ENCODE results near the gene ITGA3.

Gene ITGA3

DNA sequence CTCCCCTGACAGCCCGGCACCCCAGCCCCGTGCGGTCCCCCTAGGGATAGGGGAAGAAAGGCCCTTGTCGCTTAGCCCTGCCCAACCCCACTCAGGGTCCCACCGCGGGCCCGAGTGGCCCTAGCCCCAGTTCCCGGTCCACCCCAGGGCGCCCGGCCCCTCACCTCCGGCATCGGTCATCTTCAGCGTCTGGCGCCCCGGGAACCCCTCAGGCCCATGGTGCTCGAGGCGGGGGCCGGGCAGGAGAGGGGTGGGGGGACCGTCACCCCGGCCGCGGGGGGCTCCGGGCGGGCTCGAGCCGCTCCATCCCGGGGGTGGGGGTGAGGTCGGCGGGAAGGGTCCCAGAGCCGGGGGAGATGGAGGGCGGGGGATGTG, 73.4 kb downstream of the ITGA3 start:
- DNase-seq (ENCODE audit: low spot score), result no peak

DNA sequence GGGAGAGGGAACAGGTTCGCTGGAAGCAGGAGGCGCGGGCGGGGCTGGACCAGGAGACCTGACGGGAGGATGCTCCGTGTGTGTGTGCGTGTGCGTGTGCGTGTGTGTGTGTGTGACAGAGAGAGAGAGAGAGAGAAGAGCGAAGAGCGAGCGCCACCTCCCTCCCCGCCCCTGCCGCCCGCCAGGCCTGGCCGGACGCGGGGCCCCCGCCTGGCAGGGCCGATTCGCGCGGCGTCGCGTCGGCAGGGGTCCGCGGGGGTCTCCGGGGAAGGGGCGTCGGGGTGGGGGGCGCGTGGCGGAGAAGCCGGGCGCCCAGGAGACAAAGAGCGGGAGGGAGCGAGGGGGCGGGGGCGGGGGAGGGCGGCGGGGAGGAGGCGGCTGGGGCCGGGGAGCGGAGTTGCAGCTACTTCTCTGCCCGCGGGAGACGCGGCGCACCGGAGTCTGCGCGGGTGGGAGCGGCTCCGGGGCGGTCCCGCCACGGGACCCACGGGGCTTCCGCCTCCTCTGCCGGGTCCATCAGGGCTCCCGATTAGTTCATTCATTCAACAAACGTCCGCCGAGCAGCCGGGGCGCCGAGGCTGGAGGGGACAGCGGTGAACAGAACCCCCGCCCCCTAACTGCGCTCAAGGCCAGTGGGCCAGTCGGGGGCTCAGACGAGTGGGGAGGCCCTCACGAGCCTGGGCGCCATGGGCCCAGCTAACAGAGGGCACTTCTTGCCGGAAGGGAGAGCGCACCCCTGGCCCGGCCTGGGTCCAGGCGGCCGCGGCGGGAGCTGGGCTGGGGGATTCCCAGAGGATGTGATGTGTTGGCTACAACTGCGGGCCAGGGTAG, 74.0 kb downstream of the ITGA3 start, which contains the start of gene SAMD14:
Gene SAMD14, minus strand, starts transcription at position 433 of the 831 bp plus-strand sequence. CDS start 5,201 bp downstream, outside the sequence.
- DNase-seq (ENCODE audit: low spot score), result peak; percentile 85

DNA sequence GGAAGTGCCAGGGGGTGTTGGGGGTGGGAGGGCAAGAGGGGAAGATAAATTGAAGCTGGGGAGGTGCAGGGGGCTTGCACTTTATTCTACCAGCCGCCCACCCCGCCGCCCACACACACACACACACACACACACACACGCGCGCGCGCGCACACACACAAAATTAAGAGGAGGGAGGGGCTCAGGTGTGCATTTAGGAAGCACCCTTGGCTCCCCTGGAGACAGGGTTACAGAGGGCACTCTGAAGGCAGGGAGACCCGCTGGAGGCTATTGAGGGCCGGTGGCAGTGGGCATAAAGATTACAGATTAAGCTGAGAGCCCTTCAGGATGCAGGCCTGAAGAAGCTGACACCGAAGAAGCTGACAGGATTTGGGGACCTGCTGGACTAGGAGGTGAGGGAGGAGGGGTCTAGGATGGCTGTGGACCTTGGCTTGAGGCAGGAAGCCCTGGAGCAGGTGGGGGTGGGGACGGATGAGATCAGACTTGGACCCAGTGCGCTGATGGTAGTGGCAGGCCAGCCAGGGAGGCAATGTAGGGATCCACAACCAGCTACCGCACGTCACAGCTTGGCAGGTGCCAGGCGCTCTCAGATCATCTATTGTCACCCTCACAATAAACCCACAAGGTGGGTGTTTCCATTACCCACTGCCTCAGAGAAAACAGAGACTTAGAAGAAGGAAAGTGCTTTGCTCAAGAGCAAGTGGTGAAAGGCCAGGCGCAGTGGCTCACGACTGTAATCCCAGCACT, 74.8 kb downstream of the ITGA3 start:
- DNase-seq (ENCODE audit: low spot score), result no peak

DNA sequence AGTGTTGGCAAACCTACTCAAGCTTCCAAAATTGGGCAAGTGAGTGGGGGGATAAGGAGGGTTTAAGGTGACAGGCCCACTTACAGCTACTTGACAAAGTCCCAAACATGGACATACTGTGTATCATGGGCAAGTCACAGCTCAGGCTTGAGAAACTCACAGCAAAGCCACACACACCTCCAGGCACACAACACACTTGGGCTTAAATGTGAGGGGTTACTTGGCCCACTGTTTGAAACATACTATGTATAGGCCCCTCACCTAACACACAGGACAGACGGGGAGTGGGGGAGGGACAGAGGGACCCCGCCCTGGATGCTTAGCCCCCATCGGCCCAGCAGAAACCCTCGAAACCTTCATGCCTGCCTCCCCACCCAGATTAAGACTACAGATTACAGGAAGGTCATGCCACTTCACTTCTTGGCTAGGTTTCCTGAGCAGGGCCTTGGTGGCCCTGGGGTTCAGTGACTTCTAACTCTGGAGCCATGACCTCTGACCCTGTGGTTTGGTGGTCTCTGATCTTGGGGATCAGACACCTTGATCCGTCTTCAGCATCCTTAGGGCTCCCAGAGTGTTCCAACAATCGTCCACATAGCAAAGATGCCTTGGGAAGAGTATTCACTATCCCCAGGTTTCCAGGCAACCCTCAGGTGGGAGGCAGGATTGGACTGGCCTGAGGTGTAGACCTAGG, 76.3 kb downstream of the ITGA3 start:
- no peak for DNase-seq (ENCODE audit: low spot score)

DNA sequence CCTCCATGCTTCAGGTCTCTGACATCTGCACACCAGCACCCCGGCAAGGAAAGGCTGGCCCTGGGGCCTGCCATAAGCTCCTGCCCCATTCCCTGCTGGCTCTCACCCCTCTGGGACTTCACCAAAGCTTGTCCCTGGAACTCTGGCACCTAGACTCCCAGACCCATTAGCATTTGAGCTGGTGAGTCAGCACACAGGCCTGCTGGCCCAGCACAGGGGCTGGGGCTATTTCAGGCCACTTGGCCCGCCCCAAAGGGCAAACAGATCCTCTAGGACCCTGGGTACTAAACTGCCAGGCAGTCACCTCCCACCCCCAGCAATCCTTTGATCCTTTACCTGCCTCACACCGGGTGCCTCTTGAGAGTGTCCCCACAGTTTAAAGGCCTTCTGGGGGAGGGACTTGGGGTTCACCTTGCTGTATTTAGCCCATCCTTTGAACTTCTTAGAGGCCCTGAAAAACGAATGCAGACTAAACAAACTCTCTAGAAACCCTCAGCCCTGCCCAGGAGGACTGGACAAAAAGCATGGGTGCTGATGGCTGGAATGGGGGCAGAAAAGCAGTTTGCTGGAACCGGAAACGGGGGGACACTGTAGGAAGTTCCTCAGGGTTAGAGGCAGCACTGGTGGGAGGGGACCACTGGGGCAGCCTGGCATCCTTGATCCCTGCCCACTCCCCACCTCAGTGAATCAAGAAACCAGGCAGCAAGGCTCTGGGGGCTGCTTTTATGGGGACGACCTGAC, 77.3 kb downstream of the ITGA3 start:
- DNase-seq (ENCODE audit: low spot score), result peak; percentile 74

DNA sequence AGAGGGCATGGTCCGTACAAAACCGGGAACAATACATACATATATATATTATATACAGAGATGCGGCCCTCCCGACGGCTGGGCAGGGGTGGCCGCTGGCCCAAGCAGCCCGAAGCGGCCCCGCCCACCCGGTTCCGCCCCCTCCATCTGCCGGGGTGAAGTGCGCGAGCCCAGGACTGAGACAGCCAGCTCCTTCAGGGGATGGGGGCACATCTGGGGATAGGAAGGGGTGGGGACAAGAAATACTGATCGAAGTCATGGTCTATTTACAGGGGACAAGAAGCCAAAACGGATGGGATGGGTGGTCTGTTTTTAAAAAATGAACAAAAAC, 77.8 kb downstream of the ITGA3 start:
- peak; percentile 68 for DNase-seq (ENCODE audit: low spot score)

DNA sequence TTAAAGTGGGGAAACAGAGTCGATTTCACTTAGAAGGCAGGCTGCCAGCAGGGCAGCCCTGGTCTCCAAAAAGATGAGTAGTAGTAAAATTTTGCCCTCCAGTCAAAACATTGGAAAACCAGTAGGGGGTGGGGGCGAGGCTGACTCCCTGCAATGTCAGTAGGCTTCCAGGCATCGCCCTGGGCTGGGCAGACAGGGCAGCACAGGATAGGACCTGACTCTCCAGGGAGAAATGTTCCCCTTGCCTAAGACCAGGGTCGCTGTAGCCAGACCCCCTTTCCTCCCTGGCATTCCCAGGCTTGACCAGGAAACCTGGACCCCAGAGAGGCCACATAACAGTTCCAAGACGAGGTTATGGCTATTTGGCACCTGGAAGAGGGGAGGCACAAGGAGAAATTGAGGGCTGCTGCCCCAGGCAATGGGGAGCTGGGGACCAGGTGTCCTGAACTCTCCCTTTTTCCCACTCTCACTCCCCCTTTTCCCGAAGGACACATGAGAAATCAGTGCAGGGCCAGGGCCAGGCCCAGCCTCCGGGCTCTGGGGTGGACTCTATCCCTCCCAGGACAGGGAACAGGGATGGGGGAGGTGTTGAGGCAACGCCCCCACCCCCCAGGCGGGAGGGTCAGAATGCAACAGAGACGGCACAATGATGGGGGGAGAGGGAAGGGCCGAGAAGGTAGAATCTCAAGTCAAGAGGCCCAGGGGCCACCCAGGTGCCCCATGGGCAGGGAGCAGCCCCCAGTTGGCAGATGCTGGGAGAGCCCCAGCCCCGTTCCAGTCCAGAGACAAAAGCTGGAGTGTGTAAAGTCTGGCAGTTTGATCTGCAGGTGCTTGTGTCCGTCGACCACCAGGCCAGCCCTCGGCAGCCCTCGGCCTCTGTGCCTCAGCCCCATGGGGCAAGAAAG, 78.5 kb downstream of the ITGA3 start:
- peak; percentile 68 for DNase-seq (ENCODE audit: low spot score)

DNA sequence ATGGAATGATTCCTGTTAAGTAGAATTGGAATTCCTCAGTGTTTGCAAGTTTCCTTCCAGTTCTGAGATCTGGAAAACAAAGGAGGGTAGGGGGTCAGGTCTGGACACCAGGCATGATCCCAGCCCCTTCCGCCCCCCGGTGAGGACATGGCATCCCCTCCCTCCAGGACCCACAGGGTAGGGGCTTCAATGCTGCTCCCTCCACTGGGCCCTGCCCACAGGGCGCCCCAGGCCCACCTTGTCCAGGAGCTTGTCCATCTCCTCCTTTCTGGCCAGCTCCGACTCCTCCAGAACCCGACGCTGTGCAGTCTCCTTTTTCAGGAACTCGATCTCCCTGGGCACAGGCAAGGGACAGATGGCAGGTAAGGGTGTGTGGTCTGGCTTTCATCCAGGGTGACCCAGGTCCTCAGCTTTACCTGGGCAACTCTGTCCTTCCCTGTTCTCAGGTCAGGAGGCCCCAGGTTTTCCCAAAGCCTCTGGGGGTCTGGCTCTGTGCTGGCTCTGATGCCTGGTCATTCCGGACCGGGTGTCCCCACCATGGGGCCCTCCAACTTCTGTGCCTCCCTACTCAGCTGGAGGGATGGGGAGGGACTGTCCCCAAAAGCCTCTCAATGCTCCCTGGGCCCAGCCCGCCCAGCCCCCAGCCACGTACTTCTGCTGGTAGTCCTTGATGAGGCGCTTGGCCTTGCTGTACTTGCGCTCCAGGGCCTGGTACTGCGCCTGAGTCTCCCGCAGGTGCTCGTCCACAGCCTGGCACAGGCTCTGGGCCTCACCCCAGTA, 79.6 kb downstream of the ITGA3 start:
- DNase-seq (ENCODE audit: low spot score), result no peak

DNA sequence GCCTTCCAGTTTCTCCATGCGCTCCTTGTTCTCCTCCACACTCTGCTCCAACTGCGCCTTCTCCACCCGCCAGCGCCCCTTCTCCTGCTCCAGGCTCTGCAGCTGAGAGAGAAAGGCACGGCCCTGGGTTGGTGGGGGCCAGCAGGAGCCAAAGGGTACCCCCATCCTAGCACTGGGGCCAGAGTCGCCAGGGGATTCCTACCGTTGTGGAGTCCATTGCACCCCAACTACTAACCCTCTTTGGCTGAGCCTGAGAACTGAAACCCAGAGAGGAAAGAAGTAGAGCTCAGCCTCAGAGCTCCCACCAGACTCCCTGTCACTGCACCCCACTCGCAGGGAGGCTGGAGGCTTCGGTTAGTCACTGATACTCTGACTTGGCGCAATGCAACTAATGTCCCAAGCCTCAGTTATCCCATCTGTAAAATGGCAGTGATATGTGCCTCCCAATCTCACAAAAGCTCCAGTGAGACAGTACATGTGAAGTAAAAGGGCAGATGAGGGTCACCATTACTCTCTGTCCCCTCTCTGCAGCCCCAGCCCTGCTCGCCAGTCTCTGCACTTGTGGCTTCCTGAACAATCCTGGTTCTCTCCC, 80.3 kb downstream of the ITGA3 start:
- no peak for DNase-seq (ENCODE audit: low spot score)

DNA sequence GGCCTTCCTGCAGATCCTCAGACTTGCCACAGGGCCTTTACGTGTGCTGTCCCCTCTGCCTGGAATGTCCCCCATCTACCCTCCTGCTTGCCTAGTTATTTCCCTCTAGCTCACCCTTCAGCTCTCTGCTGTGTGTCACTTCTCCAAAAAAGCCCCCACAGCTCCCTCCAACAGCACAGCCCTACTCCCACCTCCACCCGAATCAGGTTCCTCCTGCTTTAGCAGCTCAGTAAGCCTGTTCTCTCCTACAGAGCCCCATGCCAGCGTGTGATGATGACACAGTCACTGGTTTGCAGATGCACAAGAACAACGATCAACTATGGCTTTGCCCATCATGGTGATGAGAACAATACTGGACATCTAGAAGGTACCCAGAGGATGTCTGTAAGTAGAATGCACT, 81.1 kb downstream of the ITGA3 start:
- DNase-seq (ENCODE audit: low spot score), result no peak

DNA sequence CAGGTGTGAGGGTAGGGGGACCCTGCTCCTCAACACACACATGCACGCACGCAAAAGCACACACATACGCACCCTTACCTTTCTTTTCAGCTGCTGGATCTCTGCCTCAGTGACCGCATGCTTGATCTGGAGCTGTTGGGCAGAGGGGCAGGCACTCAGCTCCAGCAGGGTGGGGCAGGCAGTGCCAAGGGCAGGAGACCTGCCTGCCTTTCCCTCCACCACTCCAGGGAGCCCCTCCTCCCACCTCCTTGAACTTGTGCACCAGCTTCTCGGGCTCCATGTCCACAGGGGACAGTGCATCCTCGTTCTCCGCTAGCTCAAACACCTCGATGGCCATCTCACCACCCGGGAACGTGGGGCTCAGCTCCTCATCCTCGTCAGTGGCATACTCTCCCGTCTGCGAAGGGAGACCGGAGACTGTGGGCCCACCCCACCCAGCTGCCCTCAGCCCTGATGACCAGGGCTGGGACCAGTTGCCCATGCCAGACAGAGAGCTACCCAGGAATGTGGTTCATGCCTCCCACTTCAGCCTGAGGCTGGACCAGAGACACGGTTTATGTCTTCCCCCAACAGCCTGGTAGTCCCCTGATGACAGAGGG, 83.4 kb downstream of the ITGA3 start:
- no peak for DNase-seq (ENCODE audit: low spot score)

All from AG20443 (cell line).